ENCODE measurements around the gene LRRC34. TPM values are rescaled to one million over a fixed set of nuclear protein-coding genes. Genes with fewer than 3 reads are reported as not detected.

Gene LRRC34, protein sequence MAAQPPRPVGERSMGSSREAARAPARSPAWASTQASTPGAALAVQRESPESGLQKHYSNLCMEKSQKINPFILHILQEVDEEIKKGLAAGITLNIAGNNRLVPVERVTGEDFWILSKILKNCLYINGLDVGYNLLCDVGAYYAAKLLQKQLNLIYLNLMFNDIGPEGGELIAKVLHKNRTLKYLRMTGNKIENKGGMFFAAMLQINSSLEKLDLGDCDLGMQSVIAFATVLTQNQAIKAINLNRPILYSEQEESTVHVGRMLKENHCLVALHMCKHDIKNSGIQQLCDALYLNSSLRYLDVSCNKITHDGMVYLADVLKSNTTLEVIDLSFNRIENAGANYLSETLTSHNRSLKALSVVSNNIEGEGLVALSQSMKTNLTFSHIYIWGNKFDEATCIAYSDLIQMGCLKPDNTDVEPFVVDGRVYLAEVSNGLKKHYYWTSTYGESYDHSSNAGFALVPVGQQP
- total RNA-seq (2022; extraction: Qiagen RNA extraction): not detected in 5 replicates

GRCh38 chr3:169812332-169813235 lies at the start of gene LRRC34, which contains the start of gene LRRIQ4:
TSS of gene LRRC34 (minus strand) at chr3:169812904. CDS start at chr3:169812548, 356 bp downstream.
TSS of gene LRRIQ4 (plus strand) at chr3:169812870. CDS start at chr3:169821922, 9,052 bp downstream.

DNA sequence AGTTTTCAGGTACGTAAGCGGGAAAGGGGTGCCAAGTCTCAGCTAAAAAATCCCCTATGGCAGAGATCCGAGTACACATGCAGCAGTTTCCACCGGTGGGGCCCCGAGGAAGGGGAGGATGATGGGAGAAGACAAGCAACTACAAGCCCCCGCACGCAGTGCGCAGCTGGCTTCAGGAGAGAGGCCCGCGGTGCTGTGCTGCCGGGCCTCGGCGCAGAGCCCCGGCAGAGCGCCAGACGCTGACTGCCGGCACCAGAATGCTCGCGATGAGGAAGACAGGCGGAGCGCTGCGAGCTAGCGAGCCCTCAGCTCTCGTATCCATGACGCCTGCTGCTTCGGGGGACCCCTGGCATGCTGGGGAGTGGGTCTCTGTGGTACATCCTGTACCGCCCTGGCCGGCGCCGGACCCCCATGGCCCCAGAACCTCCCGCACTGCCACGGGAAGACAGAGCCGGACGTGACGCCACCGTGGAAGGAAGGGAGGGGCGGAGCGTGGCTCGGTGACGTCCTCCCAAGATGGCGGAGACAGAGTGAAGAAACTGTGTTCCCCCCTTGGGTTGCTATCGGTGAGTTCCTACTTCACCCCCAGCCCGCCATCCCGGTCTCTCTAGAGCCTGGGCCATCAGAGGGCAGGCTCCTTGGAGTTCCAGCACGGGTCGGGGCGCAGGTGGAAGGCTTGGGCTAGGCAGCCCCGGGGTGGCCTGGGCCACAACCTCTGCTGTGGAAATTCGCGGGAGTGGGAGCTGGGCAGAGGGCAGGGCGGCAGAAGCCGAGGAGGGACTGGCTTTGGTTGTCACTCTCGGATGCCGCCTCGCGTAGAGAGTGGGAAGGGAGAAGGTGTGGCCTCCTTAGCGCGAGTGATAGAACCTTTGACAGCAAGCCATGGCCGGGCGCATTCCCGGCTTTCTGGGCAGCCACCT lies 39.5 kb downstream of the LRRC34 start, which contains the start of gene MYNN:
Gene MYNN, plus strand, starts transcription at position 500 of the 920 bp plus-strand sequence. CDS start 900 bp downstream, outside the sequence.

GRCh38 chr3:169769287-169770181 lies 43.2 kb downstream of the LRRC34 start, which contains the start of gene ACTRT3:
TSS of gene ACTRT3 (minus strand) at chr3:169769561. CDS start at chr3:169769520, 41 bp downstream.

DNA sequence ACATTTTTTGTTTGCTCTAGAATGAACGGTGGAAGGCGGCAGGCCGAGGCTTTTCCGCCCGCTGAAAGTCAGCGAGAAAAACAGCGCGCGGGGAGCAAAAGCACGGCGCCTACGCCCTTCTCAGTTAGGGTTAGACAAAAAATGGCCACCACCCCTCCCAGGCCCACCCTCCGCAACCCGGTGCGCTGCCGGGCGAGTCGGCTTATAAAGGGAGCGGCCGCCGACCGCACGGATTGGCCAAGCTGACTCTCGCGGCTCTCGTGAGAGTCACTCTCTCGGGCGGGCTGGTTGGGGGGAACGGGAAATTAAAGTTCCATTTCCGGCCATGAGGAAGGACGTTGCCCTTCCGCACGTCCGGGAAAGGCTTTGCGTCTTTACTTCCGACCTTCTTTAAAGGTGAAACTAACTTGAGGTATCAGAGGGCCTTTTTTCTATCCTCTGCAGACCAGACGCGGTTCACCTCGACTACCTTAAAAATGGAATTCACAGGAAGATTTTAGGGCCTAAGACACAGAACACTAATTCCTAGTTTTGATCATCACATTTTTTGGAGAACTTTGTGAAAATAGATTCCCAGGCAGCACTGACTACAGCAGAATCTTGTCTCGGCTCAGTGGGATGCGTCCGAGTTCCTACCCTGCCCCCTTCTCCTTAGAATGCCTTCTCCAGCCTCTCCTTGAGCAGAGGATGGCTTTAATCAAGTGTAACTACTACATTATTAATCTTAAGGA lies 47.7 kb downstream of the LRRC34 start, which contains the start of gene TERC:
Gene TERC, minus strand, starts transcription at position 179 of the 731 bp plus-strand sequence.

Other genes with a start within 250 kb of the LRRC34 start
- gene MECOM, start 149.2 kb downstream of the LRRC34 start, total RNA-seq (2022; extraction: Qiagen RNA extraction): not detected in 5 replicates
- gene TERC, start 47.8 kb downstream of the LRRC34 start, total RNA-seq (2022; extraction: Qiagen RNA extraction): 0.25 TPM in 1 of 5 replicates, not detected in the others
- gene ACTRT3, start 43.3 kb downstream of the LRRC34 start, total RNA-seq (2022; extraction: Qiagen RNA extraction): 2.8 to 3.5 TPM (median 3.3 TPM) in 5 replicates
- gene MYNN, start 39.5 kb downstream of the LRRC34 start, total RNA-seq (2022; extraction: Qiagen RNA extraction): 9.0 to 10.6 TPM (median 9.5 TPM) in 5 replicates
- gene LRRIQ4, start within 50 bp of the LRRC34 start, total RNA-seq (2022; extraction: Qiagen RNA extraction): not detected in 5 replicates
- gene LRRC31, start 57.0 kb upstream of the LRRC34 start, total RNA-seq (2022; extraction: Qiagen RNA extraction): not detected in 5 replicates
- not detected in 5 replicates for gene SAMD7, start 98.7 kb upstream of the LRRC34 start, total RNA-seq (2022; extraction: Qiagen RNA extraction)
- 87.0 to 138 TPM (median 102 TPM) in 5 replicates for gene SEC62, start 153.9 kb upstream of the LRRC34 start, total RNA-seq (2022; extraction: Qiagen RNA extraction)
- gene GPR160, start 225.1 kb upstream of the LRRC34 start, total RNA-seq (2022; extraction: Qiagen RNA extraction): 0.90 to 1.8 TPM (median 1.7 TPM) in 5 replicates